A549 (cell line): ENCODE data around the gene GHR. TPM values are rescaled to one million over a fixed set of nuclear protein-coding genes. Genes with fewer than 3 reads are reported as not detected.

ENCODE experiments used
- ATAC-seq, 2 experiments: fragments of 200-7000 bp in 1 of 2; fragments of >200 bp in 1 of 2; cut with Nextera tagmentation in 1 of 2; cut with Tn5 transposase in 1 of 2; 3 replicates each; pipeline versions ENCODE4 v1.8.0 to v1.9.1; 2018 to 2020; ENCODE audit warnings: mild to moderate bottlenecking in 1 of 2, moderate library complexity in 1 of 2
- CTCF ChIA-PET: fragments of 300-600 bp; sonication (Branson Sonifier 250); formaldehyde crosslinking; extraction: SDS; loops from one replicate; lab custom pipeline; 2021; ENCODE audit warnings: antibody characterized with exemption, inconsistent platforms; lab: Yijun Ruan, JAX
- POLR2A ChIA-PET: fragments of 350-600 bp; formaldehyde crosslinking; extraction: SDS; loops from one replicate; lab custom pipeline; 2021; ENCODE audit warnings: antibody characterized with exemption, inconsistent platforms; lab: Yijun Ruan, JAX
- DNase-seq, 2 experiments: peaks; one replicate each; pipeline versions ENCODE4 v3.0.0 to v3.0.0-alpha.2; 2011 to 2016; ENCODE audit warnings: low read depth in 1 of 2, low spot score in 1 of 2
- FAIRE-seq: peaks from 2 replicates; lab custom pipeline; 2011; peaks lifted over from hg19 to GRCh38; lab: Jason Lieb, UNC
- H3K27ac ChIP-seq, 2 experiments: fragments of >200 bp; sonication (Bioruptor Twin); formaldehyde crosslinking; 3 replicates each; pipeline ENCODE4 v1.5.1; 2016 to 2017
- H3K4me1 ChIP-seq: fragments of >200 bp; sonication (Bioruptor Twin); formaldehyde crosslinking; 3 replicates; pipeline ENCODE4 v1.6.1; 2016
- H3K4me2 ChIP-seq: fragments of >200 bp; sonication (Bioruptor Twin); formaldehyde crosslinking; 3 replicates; pipeline ENCODE4 v1.6.1; 2016
- H3K4me3 ChIP-seq: fragments of >200 bp; sonication (Bioruptor Twin); formaldehyde crosslinking; 3 replicates; pipeline ENCODE4 v1.5.1; 2016
- H3K9me3 ChIP-seq: fragments of >200 bp; sonication (Bioruptor Twin); formaldehyde crosslinking; 3 replicates; pipeline ENCODE4 v1.6.1; 2016
- CBX8 ChIP-seq: fragments of 200-600 bp; sonication (generic); IDR thresholded peaks from 2 replicates; pipeline ENCODE4 v1.6.1; 2016
- CEBPB ChIP-seq, 2 experiments: fragments of >200 bp in 1 of 2; sonication (Bioruptor Twin) in 1 of 2; formaldehyde crosslinking in 1 of 2; IDR thresholded peaks; 2 replicates each; pipeline ENCODE4 v1.6.1; 2012 to 2016
- EHF ChIP-seq: fragments of 250-450 bp; sonication (Bioruptor Pico); IDR thresholded peaks from 2 replicates; pipeline ENCODE4 v1.5.0; 2020; ENCODE audit warnings: mild to moderate bottlenecking
- EP300 ChIP-seq, 2 experiments: fragments of >200 bp; sonication (Bioruptor Twin); formaldehyde crosslinking; IDR thresholded peaks; 2 replicates in 1 of 2; 3 replicates in 1 of 2; pipeline ENCODE4 v1.6.1; 2016 to 2017
- ESRRA ChIP-seq: fragments of 150-350 bp; IDR thresholded peaks from 2 replicates; pipeline ENCODE4 v1.6.1; 2014; ENCODE audit warnings: mild to moderate bottlenecking, low read length, borderline replicate concordance
- FOSB ChIP-seq: fragments of 250-450 bp; sonication (Bioruptor Pico); IDR thresholded peaks from 2 replicates; pipeline ENCODE4 v1.5.0; 2020; ENCODE audit warnings: mild to moderate bottlenecking, moderate library complexity
- FOSL2 ChIP-seq, 2 experiments: fragments of 450-650 bp in 1 of 2; fragments of >200 bp in 1 of 2; sonication (Bioruptor Twin) in 1 of 2; formaldehyde crosslinking; IDR thresholded peaks; 2 replicates each; pipeline versions ENCODE4 v1.5.0 to v1.6.1; 2016 to 2020; ENCODE audit warnings: mild to moderate bottlenecking in 1 of 2, moderate library complexity in 1 of 2
- GATA3 ChIP-seq: IDR thresholded peaks from 2 replicates; pipeline ENCODE4 v1.6.1; 2012; ENCODE audit warnings: borderline replicate concordance
- HDAC2 ChIP-seq: fragments of 200-600 bp; sonication (generic); IDR thresholded peaks from 2 replicates; pipeline ENCODE4 v1.6.1; 2016
- HEYL ChIP-seq: fragments of 250-450 bp; sonication (Bioruptor Pico); IDR thresholded peaks from 2 replicates; pipeline ENCODE4 v1.8.0; 2021; ENCODE audit warnings: mild to moderate bottlenecking, moderate library complexity
- HOXA7 ChIP-seq: fragments of 250-450 bp; sonication (Bioruptor Pico); IDR thresholded peaks from 2 replicates; pipeline ENCODE4 v1.5.0; 2020; ENCODE audit warnings: mild to moderate bottlenecking, moderate library complexity
- HOXB13 ChIP-seq: fragments of 250-450 bp; sonication (Bioruptor Pico); IDR thresholded peaks from 2 replicates; pipeline ENCODE4 v1.5.0; 2020; ENCODE audit warnings: low read depth, mild to moderate bottlenecking, moderate library complexity
- JUN ChIP-seq, 2 experiments: fragments of >200 bp; sonication (Bioruptor Twin); formaldehyde crosslinking; IDR thresholded peaks; 2 replicates in 1 of 2; 3 replicates in 1 of 2; pipeline ENCODE4 v1.6.1; 2016 to 2017
- MAFK ChIP-seq: fragments of 450-650 bp; IDR thresholded peaks from 2 replicates; pipeline ENCODE4 v1.6.1; 2014; ENCODE audit not compliant: partially characterized antibody
- NFE2L2 ChIP-seq: fragments of 150-350 bp; conservative IDR thresholded peaks from 2 replicates; pipeline ENCODE4 v1.6.1; 2014; ENCODE audit warnings: low read length
- POLR2A ChIP-seq: IDR thresholded peaks from 2 replicates; pipeline ENCODE4 v1.6.1; 2012; ENCODE audit warnings: mild to moderate bottlenecking, low read length
- RCOR1 ChIP-seq: fragments of 150-350 bp; IDR thresholded peaks from 2 replicates; pipeline ENCODE4 v1.6.1; 2014; ENCODE audit warnings: antibody characterized with exemption, low read length, low read depth
- RNF2 ChIP-seq: fragments of 200-600 bp; sonication (generic); IDR thresholded peaks from 2 replicates; pipeline ENCODE4 v1.6.1; 2016; ENCODE audit warnings: low read depth, mild to moderate bottlenecking, antibody characterized with exemption, moderate library complexity, borderline replicate concordance
- TFCP2L1 ChIP-seq: fragments of 250-450 bp; sonication (Bioruptor Pico); IDR thresholded peaks from 2 replicates; pipeline ENCODE4 v1.5.0; 2021; ENCODE audit warnings: mild to moderate bottlenecking
- WGBS: methylation state at CpG from one replicate; pipeline ENCODE4 v1.1.6; 2017; ENCODE audit errors: missing lambda C conversion rate; 5-methylcytosine and 5-hydroxymethylcytosine counted together
- polyA plus RNA-seq, 4 experiments: library from polyadenylated mRNA; depleted of rRNA in 3 of 4; stranded (reverse); fragments of >200 nt; fragmentation: RNase III in 1 of 4; extraction: RNeasy Plus Mini Kit Qiagen cat#74134 plus additional on column Dnase treatment in 1 of 4; gene quantifications; 2 replicates in 3 of 4; 3 replicates in 1 of 4; pipeline ENCODE4 v1.2.3, GENCODE V29; 2011 to 2017
- TF ChIP-seq, protein P1 (sequence below): fragments of 200-600 bp; sonication (generic); IDR thresholded peaks from 2 replicates; pipeline ENCODE4 v1.6.1; 2016; ENCODE audit warnings: antibody characterized with exemption, mild to moderate bottlenecking, moderate library complexity
- TF ChIP-seq, protein P2 (sequence below): fragments of >200 bp; sonication (Bioruptor Twin); formaldehyde crosslinking; IDR thresholded peaks from 3 replicates; pipeline ENCODE4 v1.6.1; 2016
- TF ChIP-seq, protein P3 (sequence below): fragments of 250-450 bp; sonication (Bioruptor Pico); IDR thresholded peaks from 2 replicates; pipeline ENCODE4 v1.5.0; 2021; ENCODE audit warnings: mild to moderate bottlenecking, moderate library complexity, borderline replicate concordance
- TF ChIP-seq, protein P4 (sequence below): fragments of >200 bp; sonication (Bioruptor Twin); formaldehyde crosslinking; IDR thresholded peaks from 2 replicates; pipeline ENCODE4 v1.6.1; 2016
- TF ChIP-seq, protein P5 (sequence below): IDR thresholded peaks from 2 replicates; pipeline ENCODE4 v1.6.1; 2012
- TF ChIP-seq, protein P6 (sequence below): IDR thresholded peaks from 2 replicates; pipeline ENCODE4 v1.6.1; 2012

Gene GHR
- polyA plus RNA-seq, 2 of the 4 experiments (the other 2 are of a cell fraction) = 0.05 TPM; not detected in 1

DNA sequence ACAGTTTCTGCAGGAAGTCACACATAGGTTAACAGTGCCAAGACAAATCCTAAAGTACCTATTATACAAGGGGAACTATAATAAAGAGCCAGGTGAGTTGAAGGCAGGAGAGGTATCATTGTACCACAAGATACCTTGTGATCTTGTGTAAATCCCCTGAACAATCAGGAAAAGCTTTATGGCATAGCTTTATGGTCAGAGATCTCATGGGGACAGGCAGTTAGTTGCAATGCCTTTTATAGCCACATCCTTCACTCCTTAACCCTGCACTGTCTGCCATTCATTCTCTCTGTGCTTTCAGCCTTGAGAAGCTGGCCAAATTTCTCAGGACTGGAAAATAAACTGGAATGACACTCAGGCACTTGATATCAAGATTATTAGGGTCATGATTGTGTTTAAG is 97.0 kb downstream of the GHR start (continued):
- TF ChIP-seq, protein P1, sequence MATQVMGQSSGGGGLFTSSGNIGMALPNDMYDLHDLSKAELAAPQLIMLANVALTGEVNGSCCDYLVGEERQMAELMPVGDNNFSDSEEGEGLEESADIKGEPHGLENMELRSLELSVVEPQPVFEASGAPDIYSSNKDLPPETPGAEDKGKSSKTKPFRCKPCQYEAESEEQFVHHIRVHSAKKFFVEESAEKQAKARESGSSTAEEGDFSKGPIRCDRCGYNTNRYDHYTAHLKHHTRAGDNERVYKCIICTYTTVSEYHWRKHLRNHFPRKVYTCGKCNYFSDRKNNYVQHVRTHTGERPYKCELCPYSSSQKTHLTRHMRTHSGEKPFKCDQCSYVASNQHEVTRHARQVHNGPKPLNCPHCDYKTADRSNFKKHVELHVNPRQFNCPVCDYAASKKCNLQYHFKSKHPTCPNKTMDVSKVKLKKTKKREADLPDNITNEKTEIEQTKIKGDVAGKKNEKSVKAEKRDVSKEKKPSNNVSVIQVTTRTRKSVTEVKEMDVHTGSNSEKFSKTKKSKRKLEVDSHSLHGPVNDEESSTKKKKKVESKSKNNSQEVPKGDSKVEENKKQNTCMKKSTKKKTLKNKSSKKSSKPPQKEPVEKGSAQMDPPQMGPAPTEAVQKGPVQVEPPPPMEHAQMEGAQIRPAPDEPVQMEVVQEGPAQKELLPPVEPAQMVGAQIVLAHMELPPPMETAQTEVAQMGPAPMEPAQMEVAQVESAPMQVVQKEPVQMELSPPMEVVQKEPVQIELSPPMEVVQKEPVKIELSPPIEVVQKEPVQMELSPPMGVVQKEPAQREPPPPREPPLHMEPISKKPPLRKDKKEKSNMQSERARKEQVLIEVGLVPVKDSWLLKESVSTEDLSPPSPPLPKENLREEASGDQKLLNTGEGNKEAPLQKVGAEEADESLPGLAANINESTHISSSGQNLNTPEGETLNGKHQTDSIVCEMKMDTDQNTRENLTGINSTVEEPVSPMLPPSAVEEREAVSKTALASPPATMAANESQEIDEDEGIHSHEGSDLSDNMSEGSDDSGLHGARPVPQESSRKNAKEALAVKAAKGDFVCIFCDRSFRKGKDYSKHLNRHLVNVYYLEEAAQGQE = no peak
- no peak for TF ChIP-seq FOSB (CRISPR knock-in tag)
- no peak for TF ChIP-seq HOXB13 (CRISPR knock-in tag)
- no peak for TF ChIP-seq EHF (CRISPR knock-in tag)

DNA sequence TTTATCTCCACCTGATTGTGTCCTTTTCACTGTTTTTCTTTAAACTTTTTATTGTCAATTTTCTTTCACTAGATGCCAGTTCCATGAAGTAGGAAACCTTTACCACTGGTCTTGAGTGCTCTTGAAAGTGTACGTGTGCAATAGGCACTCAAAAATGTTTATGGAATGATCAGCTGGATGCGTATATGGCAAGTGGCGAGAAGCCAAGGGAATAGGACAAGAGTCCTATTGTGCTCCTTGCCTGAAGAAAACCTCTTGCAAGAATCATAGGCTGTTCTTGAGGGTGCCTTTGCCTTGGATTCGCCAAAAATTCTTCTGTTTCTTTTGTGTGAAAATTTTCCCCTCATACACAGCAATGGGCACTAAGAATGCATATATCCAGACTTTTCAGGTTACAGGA is 97.7 kb downstream of the GHR start:
- H3K27ac ChIP-seq = no peak overlapping the region
- H3K9me3 ChIP-seq = no peaks in the 10 kb centered on the region
- TF ChIP-seq HOXA7 = no peak
- TF ChIP-seq MAFK = no peak
- TF ChIP-seq, protein P2, sequence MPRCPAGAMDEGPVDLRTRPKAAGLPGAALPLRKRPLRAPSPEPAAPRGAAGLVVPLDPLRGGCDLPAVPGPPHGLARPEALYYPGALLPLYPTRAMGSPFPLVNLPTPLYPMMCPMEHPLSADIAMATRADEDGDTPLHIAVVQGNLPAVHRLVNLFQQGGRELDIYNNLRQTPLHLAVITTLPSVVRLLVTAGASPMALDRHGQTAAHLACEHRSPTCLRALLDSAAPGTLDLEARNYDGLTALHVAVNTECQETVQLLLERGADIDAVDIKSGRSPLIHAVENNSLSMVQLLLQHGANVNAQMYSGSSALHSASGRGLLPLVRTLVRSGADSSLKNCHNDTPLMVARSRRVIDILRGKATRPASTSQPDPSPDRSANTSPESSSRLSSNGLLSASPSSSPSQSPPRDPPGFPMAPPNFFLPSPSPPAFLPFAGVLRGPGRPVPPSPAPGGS = no peak
- TF ChIP-seq RNF2 = no peak
- TF ChIP-seq JUN (IDR thresholded peaks at IDR 0.05) = no peak
- TF ChIP-seq CEBPB (IDR thresholded peaks at IDR 0.05) = no peak
- TF ChIP-seq, protein P3, sequence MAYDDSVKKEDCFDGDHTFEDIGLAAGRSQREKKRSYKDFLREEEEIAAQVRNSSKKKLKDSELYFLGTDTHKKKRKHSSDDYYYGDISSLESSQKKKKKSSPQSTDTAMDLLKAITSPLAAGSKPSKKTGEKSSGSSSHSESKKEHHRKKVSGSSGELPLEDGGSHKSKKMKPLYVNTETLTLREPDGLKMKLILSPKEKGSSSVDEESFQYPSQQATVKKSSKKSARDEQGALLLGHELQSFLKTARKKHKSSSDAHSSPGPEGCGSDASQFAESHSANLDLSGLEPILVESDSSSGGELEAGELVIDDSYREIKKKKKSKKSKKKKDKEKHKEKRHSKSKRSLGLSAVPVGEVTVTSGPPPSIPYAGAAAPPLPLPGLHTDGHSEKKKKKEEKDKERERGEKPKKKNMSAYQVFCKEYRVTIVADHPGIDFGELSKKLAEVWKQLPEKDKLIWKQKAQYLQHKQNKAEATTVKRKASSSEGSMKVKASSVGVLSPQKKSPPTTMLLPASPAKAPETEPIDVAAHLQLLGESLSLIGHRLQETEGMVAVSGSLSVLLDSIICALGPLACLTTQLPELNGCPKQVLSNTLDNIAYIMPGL = no peak
- TF ChIP-seq HDAC2 = no peak
- TF ChIP-seq, protein P4, sequence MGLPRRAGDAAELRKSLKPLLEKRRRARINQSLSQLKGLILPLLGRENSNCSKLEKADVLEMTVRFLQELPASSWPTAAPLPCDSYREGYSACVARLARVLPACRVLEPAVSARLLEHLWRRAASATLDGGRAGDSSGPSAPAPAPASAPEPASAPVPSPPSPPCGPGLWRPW = no peak
- TF ChIP-seq TFCP2L1 (CRISPR knock-in tag) = no peak
- TF ChIP-seq FOSL2 (IDR thresholded peaks at IDR 0.05) = no peak
- TF ChIP-seq FOSL2 (CRISPR knock-in tag; IDR thresholded peaks at IDR 0.05) = no peak
- no peak for TF ChIP-seq FOSB (CRISPR knock-in tag)
- no peak for TF ChIP-seq GATA3
- no peak for TF ChIP-seq HOXB13 (CRISPR knock-in tag)
- TF ChIP-seq ESRRA = no peak
- TF ChIP-seq, protein P5, sequence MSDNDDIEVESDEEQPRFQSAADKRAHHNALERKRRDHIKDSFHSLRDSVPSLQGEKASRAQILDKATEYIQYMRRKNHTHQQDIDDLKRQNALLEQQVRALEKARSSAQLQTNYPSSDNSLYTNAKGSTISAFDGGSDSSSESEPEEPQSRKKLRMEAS = no peak
- TF ChIP-seq, all 56 proteins: peak for 0
- Histone ChIP-seq H3K4me2 (no peak overlapping the region), H3K4me1 (no peaks in the 10 kb centered on the region), H3K4me3 (no peak overlapping the region)
- FAIRE-seq = no peak
- 12% methylated on average over 4 of the region's 4 CpGs for WGBS
- ATAC-seq = no peak
- ChIA-PET CTCF (interaction anchor here (1.2 kb wide), 1 partner anchor 9 kb away, joined by 3 read pairs; no protein-coding TSS in a partner anchor), POLR2A (no interaction called here)
- DNase-seq = no peak

DNA sequence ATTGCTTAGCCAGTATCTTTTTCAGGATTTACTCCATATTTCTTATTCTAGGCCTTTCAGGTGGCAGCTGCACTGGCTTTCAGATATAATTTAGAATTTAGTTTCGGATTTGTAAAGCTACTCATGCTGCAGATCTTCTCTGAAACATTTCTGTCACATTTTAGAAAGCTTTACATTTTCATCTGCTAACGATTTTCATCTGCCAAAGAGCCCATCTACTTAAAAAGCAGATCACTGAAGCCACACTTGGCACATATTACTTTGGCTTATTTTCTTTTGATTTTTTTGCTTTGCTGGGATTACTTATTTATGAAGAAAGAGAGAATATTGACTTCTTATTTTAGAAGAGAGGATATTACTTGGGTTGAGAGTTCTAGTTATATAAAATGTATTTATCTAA is 98.2 kb downstream of the GHR start:
- H3K9me3 ChIP-seq = no peaks in the 10 kb centered on the region
- CTCF ChIA-PET = interaction anchor here (1.2 kb wide), 1 partner anchor 10 kb away, joined by 3 read pairs; no protein-coding TSS in a partner anchor
- no peak overlapping the region for H3K27ac ChIP-seq
- DNase-seq = no peak
- no peak for ATAC-seq
- H3K4me2 ChIP-seq = no peak overlapping the region
- POLR2A ChIA-PET = no interaction called here
- no peak for FAIRE-seq
- H3K4me3 ChIP-seq = no peak overlapping the region
- 0% methylated on average over 2 of the region's 2 CpGs for WGBS
- H3K4me1 ChIP-seq = no peaks in the 10 kb centered on the region
- TF ChIP-seq CEBPB (IDR thresholded peaks at IDR 0.05) = no peak
- TF ChIP-seq, protein P6, sequence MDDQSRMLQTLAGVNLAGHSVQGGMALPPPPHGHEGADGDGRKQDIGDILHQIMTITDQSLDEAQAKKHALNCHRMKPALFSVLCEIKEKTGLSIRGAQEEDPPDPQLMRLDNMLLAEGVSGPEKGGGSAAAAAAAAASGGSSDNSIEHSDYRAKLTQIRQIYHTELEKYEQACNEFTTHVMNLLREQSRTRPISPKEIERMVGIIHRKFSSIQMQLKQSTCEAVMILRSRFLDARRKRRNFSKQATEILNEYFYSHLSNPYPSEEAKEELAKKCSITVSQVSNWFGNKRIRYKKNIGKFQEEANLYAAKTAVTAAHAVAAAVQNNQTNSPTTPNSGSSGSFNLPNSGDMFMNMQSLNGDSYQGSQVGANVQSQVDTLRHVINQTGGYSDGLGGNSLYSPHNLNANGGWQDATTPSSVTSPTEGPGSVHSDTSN = no peak
- no peak for TF ChIP-seq RCOR1
- TF ChIP-seq FOSB (CRISPR knock-in tag) = no peak
- no peak for TF ChIP-seq NFE2L2
- no peak for TF ChIP-seq HEYL
- no peak for TF ChIP-seq HDAC2
- TF ChIP-seq POLR2A = no peak
- no peak for TF ChIP-seq JUN (IDR thresholded peaks at IDR 0.05)
- no peak for TF ChIP-seq EP300 (IDR thresholded peaks at IDR 0.05)
- no peak for TF ChIP-seq ESRRA
- TF ChIP-seq EHF (CRISPR knock-in tag) = no peak
- TF ChIP-seq, protein P3 = no peak
- TF ChIP-seq CBX8 = no peak
